Peyer's patch (tissue), 4 donors: ENCODE measurements around the gene PGAP6.

Experiments used
- POLR2A ChIP-seq, 2 donors: fragments of 450-650 bp; IDR thresholded peaks; one replicate each; pipeline ENCODE4 v1.5.1; 2017; ENCODE audit warnings: antibody characterized with exemption in 2 of 2, mild to moderate bottlenecking in 2 of 2, moderate library complexity in 2 of 2
- TF ChIP-seq, protein P1 (sequence below), 6 experiments: fragments of 450-650 bp in 4 of 6; fragments of 200-600 bp in 2 of 6; sonication (generic) in 1 of 6; IDR thresholded peaks; one replicate each; pipeline ENCODE4 v1.5.1; 2017 to 2019; ENCODE audit warnings: antibody characterized with exemption in 6 of 6, mild to moderate bottlenecking in 3 of 6, moderate library complexity in 1 of 6

DNA sequence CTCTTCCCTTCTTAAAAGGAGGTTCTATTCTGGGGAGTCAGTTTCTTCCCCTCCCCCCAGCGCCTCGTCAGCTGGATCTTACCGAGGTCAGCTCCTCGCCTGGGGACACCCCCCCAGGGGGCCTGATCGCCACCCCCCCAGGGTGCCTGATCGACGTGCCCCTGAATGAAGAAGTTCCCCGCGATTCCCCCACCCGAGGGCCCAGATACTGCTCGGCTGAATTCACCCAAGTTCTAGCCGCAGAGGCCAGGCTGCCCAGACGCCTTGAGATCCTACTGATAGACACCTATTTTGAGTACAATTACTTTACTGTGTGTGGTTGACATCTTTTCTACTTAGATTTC, 45.1 kb upstream of the PGAP6 start:
- TF ChIP-seq, protein P1, sequence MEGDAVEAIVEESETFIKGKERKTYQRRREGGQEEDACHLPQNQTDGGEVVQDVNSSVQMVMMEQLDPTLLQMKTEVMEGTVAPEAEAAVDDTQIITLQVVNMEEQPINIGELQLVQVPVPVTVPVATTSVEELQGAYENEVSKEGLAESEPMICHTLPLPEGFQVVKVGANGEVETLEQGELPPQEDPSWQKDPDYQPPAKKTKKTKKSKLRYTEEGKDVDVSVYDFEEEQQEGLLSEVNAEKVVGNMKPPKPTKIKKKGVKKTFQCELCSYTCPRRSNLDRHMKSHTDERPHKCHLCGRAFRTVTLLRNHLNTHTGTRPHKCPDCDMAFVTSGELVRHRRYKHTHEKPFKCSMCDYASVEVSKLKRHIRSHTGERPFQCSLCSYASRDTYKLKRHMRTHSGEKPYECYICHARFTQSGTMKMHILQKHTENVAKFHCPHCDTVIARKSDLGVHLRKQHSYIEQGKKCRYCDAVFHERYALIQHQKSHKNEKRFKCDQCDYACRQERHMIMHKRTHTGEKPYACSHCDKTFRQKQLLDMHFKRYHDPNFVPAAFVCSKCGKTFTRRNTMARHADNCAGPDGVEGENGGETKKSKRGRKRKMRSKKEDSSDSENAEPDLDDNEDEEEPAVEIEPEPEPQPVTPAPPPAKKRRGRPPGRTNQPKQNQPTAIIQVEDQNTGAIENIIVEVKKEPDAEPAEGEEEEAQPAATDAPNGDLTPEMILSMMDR (IDR thresholded peaks at IDR 0.05): no peak
- TF ChIP-seq POLR2A (IDR thresholded peaks at IDR 0.05): no peak
